HG03159 (cell line): Measurements from ENCODE around the gene TLE3.
"Not testable (repeated sequence)": the region's sequence is repeated elsewhere in the genome, so short reads cannot be mapped to it uniquely, and the experiment has no call there.

Source experiments
- ATAC-seq: cut with Tn5 transposase; IDR thresholded peaks from one replicate; pipeline ENCODE4 v1.9.1; 2021; ENCODE audit warnings: mild to moderate bottlenecking, moderate library complexity; ENCODE audit not compliant: unreplicated experiment

The TLE3 gene

DNA sequence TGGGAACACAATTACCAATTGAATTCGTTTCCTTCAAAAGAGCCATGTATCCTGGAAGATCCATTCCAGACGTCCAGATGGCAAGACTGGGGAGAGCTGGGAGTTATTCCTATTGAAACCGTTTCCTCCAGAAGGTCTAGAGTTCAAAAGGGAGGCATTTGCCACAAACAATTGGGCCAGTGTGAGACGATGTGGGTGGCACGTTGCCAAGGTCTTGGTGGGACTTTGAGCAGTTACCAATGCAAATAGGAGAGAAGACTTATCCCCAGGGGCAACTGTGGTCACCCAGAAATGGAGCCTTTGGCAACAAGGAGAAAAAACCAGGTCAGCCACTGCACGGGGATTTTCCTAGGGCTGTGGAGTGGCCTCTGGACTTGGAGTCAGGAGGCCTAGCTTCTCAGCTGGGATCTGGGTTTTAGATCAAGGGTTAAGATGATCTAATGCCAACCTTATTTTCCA lies 29.6 kb upstream of the TLE3 start:
- ATAC-seq, result no peak

GRCh38 chr15:70126362-70126761 lies 28.6 kb upstream of the TLE3 start:
- no peak for ATAC-seq

- ATAC-seq, result no peak
These were observed 27.9 kb upstream of the TLE3 start for GRCh38 chr15:70125605-70126004.

GRCh38 chr15:70121624-70122302 lies 24.0 kb upstream of the TLE3 start:
- no peak for ATAC-seq

DNA sequence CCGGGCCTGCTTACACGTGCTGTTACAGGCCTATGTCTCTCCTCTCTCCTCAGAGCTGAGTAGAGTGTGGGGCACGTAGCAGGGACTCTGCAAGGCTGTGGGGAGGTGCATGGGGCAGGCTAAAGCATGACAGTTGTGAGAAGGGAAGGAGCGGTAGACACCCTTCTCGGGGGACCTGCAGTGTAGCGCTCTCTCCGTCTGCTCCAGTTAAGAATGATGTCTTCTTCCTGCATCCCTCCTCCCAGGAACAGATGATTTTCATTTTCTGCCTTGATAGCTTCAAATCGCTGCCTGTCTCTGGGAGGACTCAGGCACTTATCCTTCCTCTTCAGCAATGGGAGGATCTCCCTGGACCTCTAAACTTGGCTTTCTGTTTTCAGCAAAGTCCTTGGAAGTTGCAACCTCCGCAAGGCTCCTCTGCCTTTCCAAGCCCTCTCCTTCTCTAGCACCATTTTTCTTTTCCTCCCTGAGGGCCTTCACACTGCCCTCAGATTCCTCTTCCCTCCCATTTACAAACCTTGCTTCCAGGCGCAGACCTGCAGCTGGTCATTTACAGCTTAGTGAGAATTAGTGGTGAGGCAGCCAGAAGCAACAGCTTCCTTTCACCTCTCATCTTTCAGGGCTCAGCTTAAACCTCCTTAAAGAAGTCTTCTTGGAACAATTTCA lies 23.4 kb upstream of the TLE3 start:
- no peak for ATAC-seq

DNA sequence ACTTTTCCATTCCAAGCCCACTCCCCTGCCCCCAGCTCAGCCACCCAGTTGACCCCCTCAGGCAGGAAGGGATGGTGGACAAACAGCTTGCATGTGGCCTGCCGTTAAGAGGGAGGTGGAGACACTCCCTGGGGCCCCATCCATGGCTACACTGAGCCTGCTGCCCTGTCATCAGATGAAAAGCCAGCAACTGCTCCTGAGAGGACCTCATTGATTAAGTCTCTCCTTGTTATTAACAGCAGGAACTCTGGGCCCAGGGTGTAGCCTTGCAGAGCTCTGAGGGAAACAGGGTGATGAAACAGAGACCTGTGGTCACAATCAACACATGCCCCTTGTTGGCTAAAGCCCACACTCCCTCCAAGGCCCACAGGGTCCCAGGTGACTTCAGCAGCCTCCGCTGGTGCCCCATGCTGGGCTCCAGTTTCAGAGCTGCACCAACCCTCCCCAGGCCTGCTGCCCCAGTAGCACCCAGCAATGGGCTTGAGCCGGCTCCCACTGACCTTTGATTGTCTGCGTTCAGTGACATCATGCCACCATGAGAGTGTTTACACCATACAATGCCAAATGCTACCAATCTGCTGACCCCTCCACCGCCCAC lies 22.3 kb upstream of the TLE3 start:
- no peak for ATAC-seq

DNA sequence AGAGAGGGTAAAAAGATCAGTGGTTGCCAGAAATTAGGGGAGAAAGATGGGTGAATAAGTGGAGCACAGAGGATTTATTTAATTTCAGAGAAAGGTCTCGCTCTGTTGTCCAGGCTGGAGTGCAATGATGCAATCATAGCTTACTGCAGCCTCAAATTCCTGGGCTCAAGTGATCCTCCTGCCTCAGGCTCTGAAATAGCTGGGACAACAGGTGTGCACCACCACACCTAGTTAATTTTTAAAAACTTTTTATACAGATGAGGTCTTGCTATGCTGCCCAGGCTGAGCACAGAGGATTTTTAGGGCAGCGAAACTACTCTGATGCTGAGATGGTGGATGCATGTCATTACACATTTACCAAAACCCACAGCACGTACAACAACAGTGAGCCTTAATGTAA lies 20.9 kb upstream of the TLE3 start:
- ATAC-seq, result no peak

GRCh38 chr15:70116317-70116716 lies 18.6 kb upstream of the TLE3 start:
- no peak for ATAC-seq

DNA sequence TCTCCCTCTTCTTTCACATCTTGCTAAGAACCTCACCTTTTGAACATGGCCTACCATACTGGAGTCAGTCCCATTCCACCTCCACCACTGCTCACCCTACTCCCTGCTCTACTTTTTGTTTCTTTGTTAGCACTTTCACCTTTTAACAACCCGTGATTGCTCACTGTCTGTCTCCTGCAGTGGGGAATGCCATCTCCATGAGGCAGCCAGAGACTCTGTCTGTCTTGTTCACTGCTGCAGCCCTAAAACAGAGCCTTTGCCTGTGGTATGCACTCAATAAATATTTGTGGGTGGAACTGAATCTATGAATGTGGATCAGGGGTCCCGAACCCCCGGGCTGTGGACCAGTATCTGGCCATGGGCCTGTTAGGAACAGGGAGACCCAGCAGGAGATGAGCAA lies 16.5 kb upstream of the TLE3 start:
- ATAC-seq, result no peak

DNA sequence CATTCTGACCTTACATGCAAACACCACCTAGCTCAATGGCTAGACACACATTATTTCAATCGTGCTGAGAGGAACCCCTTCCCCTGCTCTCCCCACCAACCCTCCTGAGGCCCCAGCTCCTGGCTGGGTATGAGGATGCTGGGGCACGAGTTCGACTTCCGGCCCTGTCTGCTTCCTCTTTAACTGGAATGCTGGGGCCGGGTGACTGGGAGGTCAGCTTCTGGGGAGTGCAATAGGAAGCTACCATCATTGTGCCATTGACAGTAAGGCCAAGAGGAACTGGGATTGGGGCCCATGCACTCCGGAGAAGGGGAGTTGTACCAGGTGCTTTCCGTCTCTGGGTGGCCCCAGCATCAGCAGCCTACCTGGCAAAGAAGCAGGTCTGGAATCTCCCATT lies 15.6 kb upstream of the TLE3 start:
- no peak for ATAC-seq

GRCh38 chr15:70112572-70113303 lies 15.0 kb upstream of the TLE3 start:
- not testable (repeated sequence) for ATAC-seq

DNA sequence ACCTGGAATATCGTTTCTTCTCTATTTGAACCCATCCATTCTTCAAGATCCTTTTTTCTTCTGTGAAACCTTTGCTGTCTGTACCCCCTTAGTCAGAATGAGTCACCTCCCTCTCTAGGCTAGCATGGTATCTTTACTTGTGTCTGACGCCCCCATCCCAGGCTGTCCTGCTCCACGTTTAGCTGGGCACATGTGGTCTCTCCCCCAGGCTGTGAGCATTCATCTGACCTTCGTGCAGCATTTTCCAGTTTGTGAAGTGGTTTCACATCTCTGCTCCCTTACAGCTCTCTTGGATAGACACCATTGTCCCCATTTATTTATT lies 14.3 kb upstream of the TLE3 start:
- ATAC-seq, result no peak

- ATAC-seq, result no peak
These were observed 13.7 kb upstream of the TLE3 start for GRCh38 chr15:70111203-70112073.

DNA sequence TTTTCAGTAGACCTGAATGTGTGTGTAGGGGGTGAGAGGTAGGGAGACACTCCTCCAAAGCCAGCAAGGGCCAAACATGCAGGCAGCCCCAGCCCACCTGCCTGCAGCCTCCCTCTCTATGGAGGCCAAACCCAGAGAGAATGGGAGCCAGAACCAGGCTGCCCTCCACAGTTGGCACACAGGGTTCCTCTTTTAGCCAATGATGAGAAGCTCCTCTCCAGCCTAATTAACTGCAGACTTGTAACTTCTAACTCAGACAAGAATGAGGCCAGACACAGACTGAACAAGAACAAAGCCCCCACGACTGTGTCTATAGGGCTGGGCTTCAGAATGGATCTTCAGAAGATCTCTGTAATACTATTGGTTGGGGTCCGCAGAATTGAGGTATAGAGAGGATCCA lies 12.3 kb upstream of the TLE3 start:
- ATAC-seq, result no peak

- no peak for ATAC-seq
These were observed 11.8 kb upstream of the TLE3 start for GRCh38 chr15:70109531-70109930.

GRCh38 chr15:70103880-70104626 lies 6.3 kb upstream of the TLE3 start:
- no peak for ATAC-seq

DNA sequence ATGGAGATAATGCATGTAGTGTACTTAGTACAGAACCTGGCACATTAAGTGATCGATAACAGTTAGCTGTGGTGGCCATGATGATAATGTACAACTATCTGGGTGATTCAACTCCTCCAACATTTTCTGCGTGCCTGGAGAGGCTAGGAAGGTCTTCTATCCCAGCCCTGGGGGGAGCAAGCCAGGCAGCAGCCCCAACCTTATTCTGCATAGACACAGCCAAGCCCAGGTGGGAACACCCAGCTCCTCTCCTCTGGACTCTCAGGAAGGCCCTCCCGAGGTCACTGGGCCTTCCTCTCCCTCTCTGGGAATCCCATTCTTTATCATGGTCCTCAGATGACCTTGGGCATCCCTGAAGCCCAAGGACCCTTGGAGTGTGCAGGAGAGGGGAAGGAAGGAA lies 5.1 kb upstream of the TLE3 start:
- ATAC-seq, result no peak

GRCh38 chr15:70101459-70102113 lies 3.9 kb upstream of the TLE3 start:
- no peak for ATAC-seq

GRCh38 chr15:70100474-70101341 lies 3.0 kb upstream of the TLE3 start:
- ATAC-seq, result no peak
